ENCODE results near the gene KCNF1.
A peak's percentile ranks its signal among the peaks of the same experiment; 100 is the strongest.

KCNF1 gene

GRCh38 chr2:10905006-10905861 is 6.5 kb upstream of the KCNF1 start:
- DNase-seq, result no peak

GRCh38 chr2:10905862-10906143 is 5.9 kb upstream of the KCNF1 start:
- no peak for DNase-seq

GRCh38 chr2:10906926-10907625 is 4.7 kb upstream of the KCNF1 start:
- no peak for DNase-seq

GRCh38 chr2:10908195-10908594 is 3.5 kb upstream of the KCNF1 start:
- no peak for DNase-seq

- no peak for DNase-seq
Observed at GRCh38 chr2:10909050-10909995, 2.4 kb upstream of the KCNF1 start.

GRCh38 chr2:10909996-10910341 is 1.8 kb upstream of the KCNF1 start:
- no peak for DNase-seq

GRCh38 chr2:10910625-10911024 is 1.1 kb upstream of the KCNF1 start:
- DNase-seq, result no peak

GRCh38 chr2:10912076-10912731 is 470 bp downstream of the KCNF1 start:
- no peak for DNase-seq

- peak; percentile 22 for DNase-seq
Observed at GRCh38 chr2:10912796-10913455, 1.2 kb downstream of the KCNF1 start.

- DNase-seq, result peak; percentile 25
Observed at GRCh38 chr2:10913501-10914271, 2.0 kb downstream of the KCNF1 start.

GRCh38 chr2:10914272-10914693 is 2.5 kb downstream of the KCNF1 start:
- no peak for DNase-seq

GRCh38 chr2:10915236-10915635 is 3.5 kb downstream of the KCNF1 start:
- DNase-seq, result no peak

GRCh38 chr2:10915731-10916276 is 4.1 kb downstream of the KCNF1 start:
- DNase-seq, result no peak

- no peak for DNase-seq
Observed at GRCh38 chr2:10916953-10917352, 5.2 kb downstream of the KCNF1 start.

GRCh38 chr2:10917927-10918326 is 6.2 kb downstream of the KCNF1 start:
- DNase-seq, result no peak

GRCh38 chr2:10918661-10919409 is 7.1 kb downstream of the KCNF1 start:
- no peak for DNase-seq

GRCh38 chr2:10919410-10919770 is 7.7 kb downstream of the KCNF1 start:
- no peak for DNase-seq

GRCh38 chr2:10919771-10920621 is 8.3 kb downstream of the KCNF1 start:
- no peak for DNase-seq

GRCh38 chr2:10920764-10921388 is 9.1 kb downstream of the KCNF1 start:
- no peak for DNase-seq

Data from activated CD4-positive, CD25-positive, alpha-beta regulatory T cell treated with anti-CD3 and anti-CD28 coated beads, Interleukin-2, amount 50 U/mL, for 72 hours (primary cell).